HepG2 (cell line): ENCODE results near the gene LRRC73. TPM values are rescaled to one million over a fixed set of nuclear protein-coding genes. Genes with fewer than 3 reads are reported as not detected.

Experiments used
- FOXA1 ChIP-seq, 2 experiments: fragments of 450-650 bp in 1 of 2; sonication (generic) in 1 of 2; formaldehyde crosslinking in 1 of 2; IDR thresholded peaks; 2 replicates each; pipeline versions ENCODE4 v1.4.0 to v1.6.1; 2016 to 2020; ENCODE audit warnings: missing genetic modification reagents in 1 of 2
- HNF4G ChIP-seq, 2 experiments: sonication (generic) in 1 of 2; formaldehyde crosslinking in 1 of 2; IDR thresholded peaks; 2 replicates each; pipeline versions ENCODE4 v1.4.0 to v1.6.1; 2011 to 2020; ENCODE audit warnings: borderline replicate concordance in 2 of 2, low read depth in 2 of 2, mild to moderate bottlenecking in 2 of 2, low read length in 1 of 2, missing genetic modification reagents in 1 of 2, moderate library complexity in 1 of 2
- HNRNPK ChIP-seq: fragments of 200-400 bp; formaldehyde crosslinking; IDR thresholded peaks from 2 replicates; pipeline ENCODE4 v1.6.1; 2018; ENCODE audit warnings: low read length, low read depth, moderate library complexity, mild to moderate bottlenecking; ENCODE audit not compliant: poor library complexity, severe bottlenecking
- MAZ ChIP-seq, 2 experiments: sonication (generic) in 1 of 2; formaldehyde crosslinking in 1 of 2; IDR thresholded peaks; 2 replicates each; pipeline versions ENCODE4 v1.5.0 to v1.6.1; 2012 to 2020; ENCODE audit warnings: low read depth in 2 of 2, mild to moderate bottlenecking in 2 of 2, borderline replicate concordance in 1 of 2, improper control_type of control experiment in 1 of 2, low read length in 1 of 2, missing genetic modification reagents in 1 of 2, moderate library complexity in 1 of 2
- MEIS1 ChIP-seq: sonication (generic); formaldehyde crosslinking; IDR thresholded peaks from 2 replicates; pipeline ENCODE4 v1.9.0; 2021; ENCODE audit warnings: mild to moderate bottlenecking, missing genetic modification reagents, moderate library complexity, borderline replicate concordance
- MLLT10 ChIP-seq: sonication (generic); formaldehyde crosslinking; IDR thresholded peaks from 2 replicates; pipeline ENCODE4 v1.4.0; 2020; ENCODE audit warnings: missing genetic modification reagents
- NONO ChIP-seq, 2 experiments: fragments of 450-650 bp in 1 of 2; sonication (generic) in 1 of 2; formaldehyde crosslinking in 1 of 2; IDR thresholded peaks in 1 of 2; conservative IDR thresholded peaks in 1 of 2; 2 replicates each; pipeline versions ENCODE4 v1.6.1 to v1.8.0; 2017 to 2022; ENCODE audit warnings: mild to moderate bottlenecking in 1 of 2, missing genetic modification reagents in 1 of 2, moderate library complexity in 1 of 2
- PAX8 ChIP-seq: sonication (generic); formaldehyde crosslinking; IDR thresholded peaks from 2 replicates; pipeline ENCODE4 v1.8.0; 2022; ENCODE audit warnings: mild to moderate bottlenecking, missing genetic modification reagents, borderline replicate concordance
- RXRA ChIP-seq: sonication (generic); formaldehyde crosslinking; IDR thresholded peaks from 2 replicates; pipeline ENCODE4 v1.5.1; 2020; ENCODE audit warnings: missing genetic modification reagents
- SP1 ChIP-seq, 2 experiments: fragments of 450-650 bp in 1 of 2; sonication (generic) in 1 of 2; formaldehyde crosslinking in 1 of 2; IDR thresholded peaks; 2 replicates each; pipeline versions ENCODE4 v1.4.0 to v1.6.1; 2016 to 2020; ENCODE audit warnings: missing genetic modification reagents in 1 of 2
- THAP8 ChIP-seq: sonication (generic); formaldehyde crosslinking; IDR thresholded peaks from 2 replicates; pipeline ENCODE4 v1.5.1; 2020; ENCODE audit warnings: missing genetic modification reagents, mild to moderate bottlenecking, borderline replicate concordance
- ZBTB33 ChIP-seq: sonication (generic); formaldehyde crosslinking; IDR thresholded peaks from 2 replicates; pipeline ENCODE4 v1.4.0; 2020; ENCODE audit warnings: missing genetic modification reagents
- ZNF12 ChIP-seq: sonication (generic); formaldehyde crosslinking; IDR thresholded peaks from 2 replicates; pipeline ENCODE4 v1.5.0; 2020; ENCODE audit warnings: missing genetic modification reagents
- ZNF136 ChIP-seq: sonication (generic); formaldehyde crosslinking; IDR thresholded peaks from 2 replicates; pipeline ENCODE4 v1.8.1; 2022; ENCODE audit warnings: low read depth, mild to moderate bottlenecking, moderate library complexity, missing genetic modification reagents
- ZNF24 ChIP-seq: fragments of 450-650 bp; IDR thresholded peaks from 2 replicates; pipeline ENCODE4 v1.6.1; 2017; ENCODE audit warnings: antibody characterized with exemption, mild to moderate bottlenecking
- ZNF263 ChIP-seq: sonication (generic); formaldehyde crosslinking; IDR thresholded peaks from 2 replicates; pipeline ENCODE4 v1.4.0; 2020; ENCODE audit warnings: missing genetic modification reagents
- ZNF280B ChIP-seq: sonication (generic); formaldehyde crosslinking; IDR thresholded peaks from 2 replicates; pipeline ENCODE4 v1.5.0; 2020; ENCODE audit warnings: missing genetic modification reagents, mild to moderate bottlenecking, borderline replicate concordance
- ZNF329 ChIP-seq: sonication (generic); formaldehyde crosslinking; IDR thresholded peaks from 2 replicates; pipeline ENCODE4 v1.9.0; 2021; ENCODE audit warnings: low read depth, mild to moderate bottlenecking, missing genetic modification reagents
- ZNF382 ChIP-seq: sonication (generic); formaldehyde crosslinking; IDR thresholded peaks from 2 replicates; pipeline ENCODE4 v1.5.0; 2020; ENCODE audit warnings: missing genetic modification reagents, mild to moderate bottlenecking, borderline replicate concordance
- ZNF749 ChIP-seq: sonication (generic); formaldehyde crosslinking; IDR thresholded peaks from 2 replicates; pipeline ENCODE4 v1.8.0; 2022; ENCODE audit warnings: mild to moderate bottlenecking, missing genetic modification reagents, moderate library complexity, borderline replicate concordance
- ZNF781 ChIP-seq: sonication (generic); formaldehyde crosslinking; IDR thresholded peaks from 2 replicates; pipeline ENCODE4 v1.5.1; 2020; ENCODE audit warnings: borderline replicate concordance, mild to moderate bottlenecking, missing genetic modification reagents; ENCODE audit errors: not compliant biosample characterization
- polyA plus RNA-seq, 8 experiments: library from polyadenylated mRNA; depleted of rRNA in 3 of 8; stranded (reverse) in 7 of 8; unstranded in 1 of 8; fragments of >200 nt; fragmentation: Illumina TruSeq in 4 of 8; extraction: Trizol in 4 of 8; gene quantifications; 2 replicates each; pipeline versions ENCODE4 v1.2.1 to v1.2.3, GENCODE V29; 2011 to 2016; ENCODE audit warnings: low read depth in 4 of 8, missing spikeins in 1 of 8, mixed read lengths in 1 of 8; ENCODE audit not compliant: insufficient read depth in 1 of 8
- total RNA-seq, 5 experiments: library from RNA; depleted of rRNA; stranded (reverse); fragments of >200 nt; fragmentation: Illumina TruSeq; extraction: Trizol; gene quantifications; 2 replicates each; pipeline ENCODE4 v1.2.3, GENCODE V29; 2016; ENCODE audit warnings: low read depth in 1 of 5

Gene LRRC73
- total and polyA plus RNA-seq, 2 of the 13 experiments (the other 11 are each of a cell fraction or from before 2014, with no cell fraction given) = 0.11 to 0.12 TPM

- peak; percentile 86 for TF ChIP-seq HNRNPK
- no peak for TF ChIP-seq FOXA1 (IDR thresholded peaks at IDR 0.05)
- TF ChIP-seq FOXA1 (CRISPR knock-in tag; IDR thresholded peaks at IDR 0.05) = peak; percentile 38; the same call in 1 of the 2 replicates
- TF ChIP-seq ZNF280B (CRISPR knock-in tag) = peak; percentile 75; the same call in 1 of the 2 replicates
- no peak for TF ChIP-seq PAX8 (CRISPR knock-in tag)
- no peak for TF ChIP-seq ZNF781 (CRISPR knock-in tag)
- TF ChIP-seq MAZ (IDR thresholded peaks at IDR 0.05; ENCODE audit: borderline replicate concordance, low read depth, low read length) = 0 out of 2 replicates have a peak, but pooled peaks have one; percentile 18
- peak; percentile 94 for TF ChIP-seq MAZ (CRISPR knock-in tag; IDR thresholded peaks at IDR 0.05; ENCODE audit: low read depth)
- TF ChIP-seq ZNF24 = no peak
- TF ChIP-seq ZBTB33 (CRISPR knock-in tag) = no peak
- no peak for TF ChIP-seq ZNF12 (CRISPR knock-in tag)
- TF ChIP-seq ZNF136 (CRISPR knock-in tag) = no peak; the same call in 1 of the 2 replicates
- no peak for TF ChIP-seq ZNF329 (CRISPR knock-in tag)
- no peak for TF ChIP-seq HNF4G (IDR thresholded peaks at IDR 0.05; ENCODE audit: borderline replicate concordance, low read depth, low read length)
- TF ChIP-seq HNF4G (CRISPR knock-in tag; IDR thresholded peaks at IDR 0.05; ENCODE audit: borderline replicate concordance, low read depth) = 0 out of 2 replicates have a peak, but pooled peaks have one; percentile 36
- TF ChIP-seq ZNF749 (CRISPR knock-in tag) = 0 out of 2 replicates have a peak, but pooled peaks have one; percentile 8
- TF ChIP-seq ZNF382 = no peak
- no peak for TF ChIP-seq ZNF263 (CRISPR knock-in tag)
- peak; percentile 51; the same call in 1 of the 2 replicates for TF ChIP-seq RXRA
- TF ChIP-seq MLLT10 (CRISPR knock-in tag) = no peak
- peak; percentile 77; the same call in 1 of the 2 replicates for TF ChIP-seq MEIS1 (CRISPR knock-in tag)
- no peak for TF ChIP-seq SP1 (IDR thresholded peaks at IDR 0.05)
- TF ChIP-seq SP1 (CRISPR knock-in tag; IDR thresholded peaks at IDR 0.05) = peak; percentile 91
- 0 out of 2 replicates have a peak, but pooled peaks have one; percentile 15 for TF ChIP-seq THAP8 (CRISPR knock-in tag)
- no peak for TF ChIP-seq NONO (IDR thresholded peaks at IDR 0.05)
- peak; percentile 81 for TF ChIP-seq NONO (CRISPR knock-in tag; conservative IDR thresholded peaks at IDR 0.05)
Observed at GRCh38 chr6:43509984-43510826, at the start of gene LRRC73 (continued).
